Fibroblast of mammary gland (primary cell): ENCODE results near the gene BCL2L1.
"Not testable (repeated sequence)": the region's sequence is repeated elsewhere in the genome, so short reads cannot be mapped to it uniquely, and the experiment has no call there.

ENCODE experiments used
- DNase-seq: peaks from one replicate; pipeline ENCODE4 v3.0.0-alpha.2; 2010; ENCODE audit warnings: low read depth
- H3K4me3 ChIP-seq: 2 replicates; pipeline ENCODE4 v1.5.1; 2011; ENCODE audit warnings: low read depth, mild to moderate bottlenecking, low read length, moderate library complexity; ENCODE audit not compliant: control insufficient read depth
- CTCF ChIP-seq: conservative IDR thresholded peaks from 2 replicates; pipeline ENCODE4 v1.5.1; 2011; ENCODE audit warnings: low read depth, low read length, inconsistent platforms; ENCODE audit not compliant: control insufficient read depth, insufficient read depth

The BCL2L1 gene

GRCh38 chr20:31653561-31653960 lies 69.1 kb downstream of the BCL2L1 start:
- TF ChIP-seq CTCF: no peak
- H3K4me3 ChIP-seq: no peak overlapping the region
- DNase-seq: no peak

GRCh38 chr20:31652917-31653396 lies 69.7 kb downstream of the BCL2L1 start:
- DNase-seq: peak; percentile 90
- no peak overlapping the region for H3K4me3 ChIP-seq
- no peak for TF ChIP-seq CTCF

GRCh38 chr20:31648104-31648503 lies 74.6 kb downstream of the BCL2L1 start:
- not testable (repeated sequence) for H3K4me3 ChIP-seq, DNase-seq

- H3K4me3 ChIP-seq: no peak overlapping the region
- no peak for TF ChIP-seq CTCF
- DNase-seq: no peak
These were observed 78.0 kb downstream of the BCL2L1 start for GRCh38 chr20:31644701-31645100.

GRCh38 chr20:31643522-31643921 lies 79.1 kb downstream of the BCL2L1 start:
- no peak for TF ChIP-seq CTCF
- no peak for DNase-seq
- H3K4me3 ChIP-seq: no peak overlapping the region

GRCh38 chr20:31642837-31643236 lies 79.8 kb downstream of the BCL2L1 start:
- no peak for TF ChIP-seq CTCF
- no peak overlapping the region for H3K4me3 ChIP-seq
- DNase-seq: no peak

- TF ChIP-seq CTCF: no peak
- no peak overlapping the region for H3K4me3 ChIP-seq
- no peak for DNase-seq
These were observed 81.3 kb downstream of the BCL2L1 start for GRCh38 chr20:31641391-31641790.
